GM12874 (cell line): Measurements from ENCODE around the gene BEX5.
"Not testable (repeated sequence)": the region's sequence is repeated elsewhere in the genome, so short reads cannot be mapped to it uniquely, and the experiment has no call there.

Experiments used
- TF ChIP-seq, protein P1 (sequence below): IDR thresholded peaks from 2 replicates; pipeline ENCODE4 v1.5.1; 2011; ENCODE audit warnings: low read depth, mild to moderate bottlenecking, control low read depth, low read length, moderate library complexity; ENCODE audit not compliant: insufficient read depth

BEX5 gene

DNA sequence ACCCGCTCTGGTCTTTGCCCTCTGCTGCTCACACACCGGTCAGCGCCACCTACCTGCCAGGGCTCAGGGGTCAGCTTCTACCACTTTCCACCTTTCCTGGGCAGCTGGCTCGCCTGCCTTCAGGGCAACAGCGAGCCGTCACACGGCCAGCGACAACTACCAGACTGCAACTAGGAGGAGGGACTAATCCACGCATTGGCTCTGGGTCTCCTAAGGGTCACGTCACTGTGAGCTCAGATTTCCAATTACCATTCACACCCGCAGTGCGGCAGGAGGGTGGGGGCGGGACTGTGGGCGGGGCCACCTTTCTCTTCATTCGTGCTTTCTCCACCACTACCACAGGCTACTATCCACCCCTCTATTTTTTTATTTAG lies at the start of gene BEX5:
Gene BEX5 (minus strand): TSS at position 172 of the 374 bp plus-strand sequence. CDS start 1,712 bp downstream, outside the sequence.
- TF ChIP-seq, protein P1, sequence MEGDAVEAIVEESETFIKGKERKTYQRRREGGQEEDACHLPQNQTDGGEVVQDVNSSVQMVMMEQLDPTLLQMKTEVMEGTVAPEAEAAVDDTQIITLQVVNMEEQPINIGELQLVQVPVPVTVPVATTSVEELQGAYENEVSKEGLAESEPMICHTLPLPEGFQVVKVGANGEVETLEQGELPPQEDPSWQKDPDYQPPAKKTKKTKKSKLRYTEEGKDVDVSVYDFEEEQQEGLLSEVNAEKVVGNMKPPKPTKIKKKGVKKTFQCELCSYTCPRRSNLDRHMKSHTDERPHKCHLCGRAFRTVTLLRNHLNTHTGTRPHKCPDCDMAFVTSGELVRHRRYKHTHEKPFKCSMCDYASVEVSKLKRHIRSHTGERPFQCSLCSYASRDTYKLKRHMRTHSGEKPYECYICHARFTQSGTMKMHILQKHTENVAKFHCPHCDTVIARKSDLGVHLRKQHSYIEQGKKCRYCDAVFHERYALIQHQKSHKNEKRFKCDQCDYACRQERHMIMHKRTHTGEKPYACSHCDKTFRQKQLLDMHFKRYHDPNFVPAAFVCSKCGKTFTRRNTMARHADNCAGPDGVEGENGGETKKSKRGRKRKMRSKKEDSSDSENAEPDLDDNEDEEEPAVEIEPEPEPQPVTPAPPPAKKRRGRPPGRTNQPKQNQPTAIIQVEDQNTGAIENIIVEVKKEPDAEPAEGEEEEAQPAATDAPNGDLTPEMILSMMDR, result no peak

DNA sequence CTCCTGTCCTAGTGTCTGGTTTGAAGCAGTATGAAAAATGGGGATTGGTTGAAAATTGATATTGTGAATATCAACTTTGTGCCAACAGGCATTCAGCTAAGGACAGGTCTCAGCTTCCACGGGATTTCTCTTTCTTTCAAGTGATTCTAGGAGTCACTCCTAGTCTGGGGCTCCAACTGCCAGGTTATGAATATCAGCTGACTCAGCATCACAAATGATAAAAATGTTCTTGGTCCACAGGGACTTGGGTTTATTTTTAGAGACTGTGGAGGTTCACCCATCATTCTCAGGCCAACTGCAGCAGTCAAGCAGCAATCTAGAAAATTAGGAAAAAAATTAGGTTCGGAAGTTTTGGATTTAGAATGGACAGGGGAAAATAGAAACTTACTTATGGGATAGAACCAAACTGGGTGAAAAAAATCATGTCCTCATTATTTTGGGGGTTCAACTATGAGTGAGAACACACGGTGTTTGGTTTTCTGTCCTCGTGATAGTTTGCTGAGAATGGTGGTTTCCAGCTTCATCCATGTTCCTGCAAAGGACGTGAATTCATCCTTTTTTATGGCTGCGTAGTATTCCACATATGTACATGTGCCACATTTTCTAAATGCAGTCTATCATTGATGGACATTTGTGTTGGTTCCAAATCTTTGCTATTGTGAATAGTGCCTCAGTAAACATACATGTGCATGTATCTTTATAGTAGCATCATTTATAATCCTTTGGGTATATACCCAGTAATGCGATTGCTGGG lies 30.4 kb upstream of the BEX5 start:
- TF ChIP-seq, protein P1, result no peak

DNA sequence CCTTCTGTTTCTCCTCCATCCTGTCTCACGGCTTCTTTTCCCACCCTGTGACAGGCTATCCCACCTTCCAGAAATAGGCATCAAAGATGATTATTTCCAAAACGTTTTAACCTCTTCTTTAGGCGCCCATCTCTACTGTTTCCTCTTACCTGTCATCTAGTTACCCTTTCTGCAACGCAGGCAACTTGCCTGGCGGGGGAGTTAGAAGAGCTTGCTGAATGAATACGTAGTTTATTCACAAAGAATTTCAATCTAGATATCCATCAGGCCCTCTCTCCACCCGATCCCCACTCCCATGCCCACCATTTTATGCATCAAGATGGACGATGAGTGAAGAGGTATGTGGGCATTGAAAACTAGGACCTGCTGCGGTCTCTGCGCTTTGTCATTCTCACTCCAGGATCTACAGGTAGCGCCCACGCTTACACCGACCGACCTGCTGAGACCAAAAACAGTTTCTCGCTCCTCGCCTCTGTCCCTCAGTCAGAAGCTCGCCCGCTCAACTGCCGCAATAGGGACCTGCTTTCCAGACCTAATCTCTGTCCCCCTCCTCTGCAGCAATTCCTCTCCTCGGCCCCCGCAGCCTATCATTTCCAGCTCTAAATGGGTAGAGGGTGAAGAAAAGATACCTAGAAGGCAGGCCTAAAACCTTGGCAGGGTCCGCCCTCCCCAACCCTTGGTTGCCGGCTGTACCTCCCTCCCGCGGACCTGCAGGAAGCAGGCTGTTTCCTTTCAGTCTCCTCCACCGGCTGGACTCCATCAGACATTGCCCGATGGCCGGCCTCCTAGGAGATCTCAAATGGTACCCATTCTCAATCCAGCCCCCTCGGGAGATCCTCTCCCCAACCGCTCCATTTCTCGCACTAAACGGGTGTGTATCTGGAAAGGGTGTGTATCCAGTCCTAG lies 624 bp downstream of the BEX5 start:
- TF ChIP-seq, protein P1, result no peak

DNA sequence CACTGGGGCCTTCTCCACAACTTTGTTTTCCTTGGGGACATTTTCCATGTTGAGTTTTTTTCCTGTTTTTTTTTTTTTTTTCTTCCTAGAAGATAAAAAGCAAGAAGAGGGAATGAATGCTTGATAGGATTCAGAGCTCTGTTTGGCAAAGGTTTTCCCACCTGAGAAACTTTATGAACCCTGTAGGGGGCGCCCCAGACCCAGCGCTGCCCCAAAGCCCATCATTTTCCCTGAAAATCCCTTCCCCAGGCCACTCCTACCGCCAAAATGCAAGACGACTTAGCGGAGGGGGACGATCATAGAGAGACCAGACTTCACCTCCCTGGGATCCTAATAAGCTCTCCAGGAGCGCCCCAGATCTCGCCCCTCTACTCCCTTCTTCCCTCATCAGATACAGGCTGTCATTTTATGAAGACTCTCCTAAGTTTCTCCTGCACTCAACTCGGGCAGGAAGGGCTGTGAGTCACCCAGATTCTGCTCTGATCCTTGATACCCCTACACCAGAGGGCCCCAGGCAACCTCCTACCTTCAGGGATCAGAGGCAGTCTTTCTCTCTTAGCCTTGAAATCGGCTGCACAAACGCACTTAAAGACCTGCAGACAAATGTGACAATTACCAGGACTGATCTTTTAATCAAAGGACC lies 1.4 kb downstream of the BEX5 start:
- TF ChIP-seq, protein P1, result 0 out of 2 replicates have a peak, but pooled peaks have one; percentile 2

DNA sequence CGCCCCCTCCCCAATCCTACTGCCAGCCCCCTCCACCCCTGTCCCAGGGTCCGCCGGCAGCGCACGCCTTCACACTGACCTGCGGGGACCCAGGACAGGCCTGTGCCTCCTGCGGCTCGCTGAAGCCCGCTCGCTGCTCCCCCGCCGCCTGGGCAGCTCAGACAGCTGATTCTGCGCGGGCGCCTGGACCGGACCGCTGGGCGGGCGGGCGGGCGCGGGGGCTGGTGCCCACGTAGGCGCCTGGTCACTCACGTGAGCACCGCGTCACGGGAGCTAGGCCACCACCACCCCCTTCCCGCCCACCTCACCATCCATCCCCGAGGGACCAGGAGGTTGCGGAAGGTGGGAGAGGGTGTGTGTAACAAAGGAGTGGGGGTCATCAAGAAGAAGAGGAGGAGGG lies 13.5 kb downstream of the BEX5 start, which contains the start of gene TCEAL6:
Gene TCEAL6 (minus strand): TSS at position 208 of the 400 bp plus-strand sequence.
- TF ChIP-seq, protein P1, result not testable (repeated sequence)

DNA sequence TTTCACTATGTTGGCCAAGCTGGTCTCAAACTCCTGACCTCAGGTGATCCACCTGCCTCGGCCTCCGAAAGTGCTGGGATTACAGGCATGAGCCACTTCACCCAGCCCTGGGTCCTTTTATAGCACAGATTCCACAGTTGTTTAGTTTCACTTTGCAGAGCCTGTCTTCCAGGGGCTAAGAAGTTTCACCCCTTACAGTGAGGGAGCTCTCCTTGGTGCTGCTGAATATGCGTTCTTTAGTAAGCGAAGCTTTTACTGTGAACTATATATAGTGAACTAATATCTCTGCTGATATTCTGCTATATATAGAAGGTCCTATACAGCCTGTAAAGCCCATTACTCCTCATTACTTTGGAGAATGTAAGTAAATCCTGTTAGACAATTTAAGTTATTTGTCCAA lies 17.7 kb downstream of the BEX5 start:
- TF ChIP-seq, protein P1, result no peak

DNA sequence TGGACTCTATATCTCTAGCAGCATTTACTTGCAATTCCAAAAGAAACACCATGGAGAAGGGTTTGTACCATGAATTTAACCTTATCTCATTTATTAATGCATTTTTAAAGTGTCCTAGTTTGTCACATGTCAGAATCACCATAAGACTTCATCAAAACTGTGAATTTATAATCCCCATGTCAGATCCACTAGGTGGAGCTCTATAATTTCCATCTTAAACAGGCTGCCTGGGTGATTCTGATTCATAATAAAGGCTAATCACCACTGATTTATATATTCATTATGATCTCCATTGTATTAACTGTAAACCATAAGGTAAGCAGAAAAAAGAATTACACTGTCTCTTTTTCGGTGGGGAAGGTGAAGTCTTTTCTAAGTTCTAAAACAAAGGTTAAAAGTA lies 26.3 kb downstream of the BEX5 start:
- TF ChIP-seq, protein P1, result no peak
